HT1080 (cell line): ENCODE measurements around the gene DPH6. TPM values are rescaled to one million over a fixed set of nuclear protein-coding genes. Genes with fewer than 3 reads are reported as not detected.
"Not testable (repeated sequence)": the region's sequence is repeated elsewhere in the genome, so short reads cannot be mapped to it uniquely, and the experiment has no call there.

ENCODE experiments used
- DNase-seq: peaks from one replicate; pipeline ENCODE4 v3.0.0-alpha.2; 2015; ENCODE audit warnings: low read depth
- polyA plus RNA-seq, 2 experiments: library from polyadenylated mRNA; depleted of rRNA; stranded (reverse); fragments of >200 nt; gene quantifications; 2 replicates each; pipeline ENCODE4 v1.2.3, GENCODE V29; 2015
- total RNA-seq: library from RNA; depleted of rRNA; stranded (reverse); fragments of >200 nt; shearing (Covaris generic); gene quantifications from 2 replicates; pipeline ENCODE4 v1.2.3, GENCODE V29; 2014; rRNA removed

Gene DPH6
- 14.0 and 22.3 TPM in 2 replicates for total RNA-seq
- 25.3 and 31.3 TPM in 2 replicates for polyA plus RNA-seq (2015; cell fraction: cytosol; rRNA removed)
- 18.2 and 22.3 TPM in 2 replicates for polyA plus RNA-seq (2015; cell fraction: nucleus; rRNA removed)

- DNase-seq = peak; percentile 89
Measured at GRCh38 chr15:35545824-35546510, at the start of gene DPH6. Gene DPH6 (minus strand): TSS chr15:35546165. CDS start chr15:35546141, 24 bp downstream.

DNA sequence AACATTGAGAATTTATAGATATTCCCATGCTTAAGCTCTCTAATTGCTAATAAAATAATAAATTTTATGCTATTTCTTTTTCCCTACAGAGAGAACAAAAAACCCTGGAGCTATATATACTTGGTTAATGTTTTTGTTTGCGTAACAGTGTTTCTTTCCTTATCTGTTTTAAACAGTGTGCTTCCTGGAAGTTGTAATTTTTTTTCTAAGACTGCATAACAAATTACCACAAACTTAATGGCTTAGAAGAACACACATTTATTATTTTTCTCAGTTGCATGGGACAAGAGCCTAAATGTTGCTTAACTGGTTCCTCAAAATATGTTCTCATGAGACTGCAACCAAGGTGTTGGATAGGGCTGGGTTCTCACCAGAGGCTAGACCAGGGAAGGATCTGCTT, 49.7 kb upstream of the DPH6 start:
- no peak for DNase-seq

- DNase-seq = not testable (repeated sequence)
Measured at GRCh38 chr15:35591987-35592386, 46.0 kb upstream of the DPH6 start.

GRCh38 chr15:35583863-35584528, 38.0 kb upstream of the DPH6 start:
- no peak for DNase-seq

DNA sequence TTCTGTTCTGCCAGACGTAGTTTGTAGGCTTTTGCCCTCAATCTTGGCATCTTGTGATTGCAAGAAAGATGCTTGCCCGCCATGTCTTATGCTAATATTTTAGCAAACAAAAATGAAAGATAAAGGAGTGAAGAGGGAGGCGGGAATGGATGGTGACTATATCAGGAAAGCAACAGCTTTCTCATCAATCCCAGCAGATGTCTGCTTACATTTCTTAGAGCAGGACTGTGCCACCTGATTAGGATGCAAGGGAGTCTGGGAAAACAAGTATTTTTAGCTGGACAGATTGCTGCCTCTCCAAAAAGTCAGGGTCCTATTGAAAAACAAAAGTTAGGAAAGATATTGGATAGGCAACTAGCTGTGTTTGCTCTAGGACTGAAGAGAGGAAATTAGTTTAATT, 34.6 kb upstream of the DPH6 start:
- DNase-seq = no peak

- no peak for DNase-seq
Measured at GRCh38 chr15:35567392-35567791, 21.4 kb upstream of the DPH6 start.

DNA sequence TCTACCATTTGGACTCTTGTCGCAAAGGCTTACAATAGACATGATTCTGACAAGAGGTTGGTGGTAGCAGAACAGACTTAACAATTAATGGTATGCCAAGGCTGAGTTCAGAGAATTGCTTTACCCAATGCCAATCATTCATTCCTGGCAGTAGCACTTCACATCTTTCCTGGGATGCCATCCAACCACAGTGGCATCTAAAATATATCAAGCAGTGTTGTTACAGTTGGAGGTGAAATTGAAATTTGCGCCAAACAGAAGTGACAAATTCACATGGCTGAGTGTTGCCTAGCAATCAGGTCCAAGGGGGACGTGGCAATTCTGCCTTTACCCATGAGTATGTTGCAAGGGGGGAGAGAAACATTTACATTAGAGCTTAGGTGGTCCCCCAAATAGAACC, 21.0 kb upstream of the DPH6 start:
- DNase-seq = no peak

- no peak for DNase-seq
Measured at GRCh38 chr15:35565901-35566300, 19.9 kb upstream of the DPH6 start.

GRCh38 chr15:35562641-35563040, 16.7 kb upstream of the DPH6 start:
- DNase-seq = no peak

- DNase-seq = no peak
Measured at GRCh38 chr15:35561308-35561707, 15.3 kb upstream of the DPH6 start.

DNA sequence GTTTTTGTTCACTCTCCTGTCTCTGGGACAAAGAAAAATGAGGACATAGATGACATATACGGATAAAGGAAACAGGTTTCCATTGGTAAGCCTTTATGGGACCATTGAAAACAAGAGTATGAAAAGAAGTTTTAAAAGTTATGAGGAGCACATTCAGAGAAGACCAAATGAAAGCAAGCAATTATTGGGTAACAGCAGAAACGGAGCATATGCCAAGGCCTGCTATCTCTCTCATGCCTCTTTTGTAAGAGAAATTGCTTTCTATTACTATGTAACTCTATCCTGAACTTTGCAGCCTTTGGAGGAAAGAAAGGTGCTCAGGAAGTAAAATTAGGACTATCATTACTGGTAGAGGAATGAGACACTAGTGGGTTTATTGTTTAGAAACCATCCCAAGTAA, 14.9 kb upstream of the DPH6 start:
- DNase-seq = no peak

DNA sequence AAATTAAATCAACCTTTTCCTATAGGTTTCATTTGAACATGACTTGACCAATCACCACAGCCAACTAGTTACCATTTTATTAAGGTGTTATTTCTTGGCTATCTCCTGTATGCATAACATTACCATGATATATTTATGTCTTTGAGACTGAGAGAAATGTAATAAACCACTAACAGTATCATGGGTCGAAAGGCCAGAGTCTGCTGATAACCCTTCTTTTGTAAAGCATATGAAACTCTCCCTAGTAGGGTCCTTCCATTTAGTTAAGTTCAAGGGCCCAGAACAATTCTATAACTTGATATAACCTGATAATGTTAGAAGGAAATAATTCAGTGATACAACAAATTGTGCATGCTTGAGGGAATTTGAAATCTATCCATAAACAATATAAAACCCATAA, 14.3 kb upstream of the DPH6 start:
- DNase-seq = no peak

GRCh38 chr15:35559683-35560082, 13.7 kb upstream of the DPH6 start:
- no peak for DNase-seq

GRCh38 chr15:35557544-35557943, 11.6 kb upstream of the DPH6 start:
- DNase-seq = peak; percentile 86

- no peak for DNase-seq
Measured at GRCh38 chr15:35557012-35557411, 11.0 kb upstream of the DPH6 start.

- no peak for DNase-seq
Measured at GRCh38 chr15:35555244-35555643, 9.3 kb upstream of the DPH6 start.

GRCh38 chr15:35550957-35551356, 5.0 kb upstream of the DPH6 start:
- no peak for DNase-seq

GRCh38 chr15:35549567-35549966, 3.6 kb upstream of the DPH6 start:
- DNase-seq = no peak

- no peak for DNase-seq
Measured at GRCh38 chr15:35548435-35548834, 2.5 kb upstream of the DPH6 start.

- no peak for DNase-seq
Measured at GRCh38 chr15:35547775-35548364, 1.9 kb upstream of the DPH6 start.

DNA sequence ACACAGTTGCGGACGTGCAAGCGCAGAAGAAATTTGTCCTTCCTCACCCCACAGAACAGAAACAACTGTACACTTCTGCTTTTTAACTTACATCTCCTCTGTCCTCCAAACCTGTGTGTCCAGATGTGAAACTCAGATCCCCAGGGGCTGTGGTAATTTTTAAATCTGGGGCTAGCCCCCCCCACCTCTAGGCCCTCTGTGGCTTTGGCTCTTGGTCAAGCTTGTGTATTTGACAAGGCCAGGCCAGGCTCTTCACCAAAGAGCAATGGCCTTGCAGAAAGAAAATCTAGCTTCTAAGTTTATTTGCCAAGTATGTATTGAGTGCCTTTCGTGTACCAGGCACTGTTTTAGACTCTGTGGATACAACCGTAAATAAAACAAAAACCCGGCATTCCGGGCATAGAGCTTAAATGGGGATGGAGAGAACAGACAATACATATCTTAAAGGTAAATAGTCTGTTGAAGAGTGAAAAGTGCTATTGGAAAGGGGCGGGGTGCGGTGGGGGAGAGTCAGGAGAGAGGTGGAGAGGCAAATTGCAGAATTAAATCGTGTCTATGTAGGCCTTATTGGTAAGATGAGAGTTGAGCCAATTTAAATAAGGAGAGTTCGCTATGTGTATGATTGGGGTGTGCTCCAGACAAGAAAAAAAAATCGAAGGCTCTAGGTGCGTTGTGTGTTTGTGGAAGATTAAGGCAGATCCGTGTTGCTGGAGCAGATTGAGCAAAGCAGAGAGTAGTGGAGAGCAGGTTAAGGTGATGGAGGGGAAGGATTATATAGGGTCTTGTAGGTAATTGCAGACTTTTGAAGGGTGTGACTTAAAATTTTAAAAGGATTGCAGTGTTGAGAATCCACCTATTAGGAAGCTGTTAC, 781 bp upstream of the DPH6 start:
- DNase-seq = no peak
